Type B pancreatic cell (in vitro differentiated cells): ENCODE data around the gene MGA. TPM values are rescaled to one million over a fixed set of nuclear protein-coding genes. Genes with fewer than 3 reads are reported as not detected.
A peak's percentile ranks its signal among the peaks of the same experiment; 100 is the strongest.

Experiments used
- DNase-seq: peaks from one replicate; pipeline ENCODE4 v3.0.0; 2021; ENCODE audit warnings: mixed read lengths; ENCODE audit not compliant: unreplicated experiment; ENCODE audit errors: extremely low spot score
- H3K27ac Mint-ChIP-seq: 2 replicates; pipeline ENCODE4 v1.8.0; 2021; ENCODE audit warnings: mild to moderate bottlenecking, mixed read lengths
- H3K27me3 Mint-ChIP-seq: 2 replicates; pipeline ENCODE4 v1.8.0; 2021; ENCODE audit warnings: mixed read lengths
- H3K36me3 Mint-ChIP-seq: 2 replicates; pipeline ENCODE4 v1.8.0; 2021; ENCODE audit warnings: mixed read lengths
- H3K4me1 Mint-ChIP-seq: one replicate; pipeline ENCODE4 v1.8.0; 2021; ENCODE audit warnings: mixed read lengths; ENCODE audit not compliant: unreplicated experiment
- H3K4me3 Mint-ChIP-seq: 2 replicates; pipeline ENCODE4 v1.8.0; 2021; ENCODE audit warnings: mild to moderate bottlenecking, mixed read lengths
- H3K9me3 Mint-ChIP-seq: 2 replicates; pipeline ENCODE4 v1.8.0; 2021; ENCODE audit warnings: mixed read lengths
- total RNA-seq: library from RNA; stranded (reverse); gene quantifications from 2 replicates; pipeline ENCODE4 v1.2.1, GENCODE V29; 2021; ENCODE audit warnings: low replicate concordance
- TF ChIP-seq, protein P1 (sequence below): fragments of 200-600 bp; sonication (generic); conservative IDR thresholded peaks from 2 replicates; pipeline ENCODE4 v1.5.0; 2021; ENCODE audit warnings: antibody characterized with exemption, mild to moderate bottlenecking

The MGA gene
- total RNA-seq, 1 donor from 2014 or later: 54.9 TPM

DNA sequence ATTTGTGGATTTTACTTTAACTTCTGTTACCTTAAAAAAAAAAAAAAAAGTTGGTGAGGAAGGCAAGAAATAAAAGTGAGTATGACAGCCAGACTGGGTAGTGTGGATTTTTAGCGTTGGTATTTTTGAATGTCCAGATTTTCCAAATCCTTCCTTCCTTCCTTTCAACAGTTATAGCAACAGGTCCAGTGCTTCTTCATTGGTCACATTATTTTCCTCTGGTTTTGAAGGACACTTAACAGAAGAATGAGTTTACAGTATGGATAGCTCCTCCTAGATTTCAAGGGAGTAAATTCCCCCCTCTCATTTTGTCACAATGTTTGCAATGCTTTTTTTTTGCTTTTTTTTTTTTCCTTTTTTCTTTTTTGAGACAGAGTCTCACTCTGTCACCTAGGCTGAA lies 120.5 kb downstream of the MGA start:
- Mint-ChIP-seq H3K4me3 (no peak overlapping the region), H3K4me1 (peaks cover 43% of the 10 kb centered on the region), H3K27me3 (no peaks in the 10 kb centered on the region), H3K36me3 (peaks cover 8% of the 10 kb centered on the region), H3K9me3 (no peaks in the 10 kb centered on the region), H3K27ac (no peak overlapping the region)
- DNase-seq: no peak
- TF ChIP-seq, protein P1, sequence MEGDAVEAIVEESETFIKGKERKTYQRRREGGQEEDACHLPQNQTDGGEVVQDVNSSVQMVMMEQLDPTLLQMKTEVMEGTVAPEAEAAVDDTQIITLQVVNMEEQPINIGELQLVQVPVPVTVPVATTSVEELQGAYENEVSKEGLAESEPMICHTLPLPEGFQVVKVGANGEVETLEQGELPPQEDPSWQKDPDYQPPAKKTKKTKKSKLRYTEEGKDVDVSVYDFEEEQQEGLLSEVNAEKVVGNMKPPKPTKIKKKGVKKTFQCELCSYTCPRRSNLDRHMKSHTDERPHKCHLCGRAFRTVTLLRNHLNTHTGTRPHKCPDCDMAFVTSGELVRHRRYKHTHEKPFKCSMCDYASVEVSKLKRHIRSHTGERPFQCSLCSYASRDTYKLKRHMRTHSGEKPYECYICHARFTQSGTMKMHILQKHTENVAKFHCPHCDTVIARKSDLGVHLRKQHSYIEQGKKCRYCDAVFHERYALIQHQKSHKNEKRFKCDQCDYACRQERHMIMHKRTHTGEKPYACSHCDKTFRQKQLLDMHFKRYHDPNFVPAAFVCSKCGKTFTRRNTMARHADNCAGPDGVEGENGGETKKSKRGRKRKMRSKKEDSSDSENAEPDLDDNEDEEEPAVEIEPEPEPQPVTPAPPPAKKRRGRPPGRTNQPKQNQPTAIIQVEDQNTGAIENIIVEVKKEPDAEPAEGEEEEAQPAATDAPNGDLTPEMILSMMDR: no peak

DNA sequence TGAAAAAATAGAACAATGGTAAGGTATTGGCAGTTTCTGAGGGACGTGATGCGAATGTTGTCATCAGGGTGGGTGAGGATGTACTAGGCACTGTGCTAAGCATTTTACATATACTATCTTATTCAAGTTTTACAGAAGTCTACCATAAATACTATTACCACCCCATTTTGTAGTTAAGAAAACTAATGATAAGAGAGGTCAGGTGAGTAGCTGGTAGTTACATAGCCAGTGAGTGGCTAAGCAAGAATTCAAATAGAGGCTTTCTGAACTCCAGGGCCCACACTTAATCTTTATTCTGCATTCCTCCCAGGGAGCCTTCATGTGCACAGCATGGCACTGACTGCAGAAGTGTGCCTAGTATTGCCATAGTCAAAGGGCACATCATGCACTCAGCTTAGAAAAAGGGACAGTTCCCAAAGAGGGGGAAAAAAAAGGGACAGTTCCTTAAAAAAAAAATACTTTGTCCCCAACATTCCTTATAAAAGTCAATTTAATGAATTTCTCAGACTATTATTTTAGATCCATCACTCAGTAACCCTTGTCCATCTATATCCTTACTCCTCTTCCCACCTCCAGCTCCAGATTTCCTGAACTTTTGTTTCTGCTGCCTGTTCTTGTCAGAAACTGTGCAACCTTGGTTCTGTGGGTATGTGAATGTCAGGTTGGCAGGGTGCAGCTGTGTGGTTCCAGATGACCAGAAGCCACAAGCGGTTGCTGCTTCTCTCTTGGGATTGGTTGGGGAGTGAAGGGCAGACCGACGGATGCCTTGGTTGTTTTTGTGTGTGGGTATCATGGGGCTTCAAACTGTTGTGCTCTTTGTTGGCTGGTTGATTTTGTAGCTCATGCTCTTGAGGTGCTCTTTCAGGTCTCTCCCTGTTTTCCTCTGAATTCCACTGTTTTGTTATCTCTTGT lies 122.4 kb downstream of the MGA start:
- TF ChIP-seq, protein P1: no peak
- peaks cover 10% of the 10 kb centered on the region for H3K36me3 Mint-ChIP-seq
- H3K27ac Mint-ChIP-seq: no peak overlapping the region

DNA sequence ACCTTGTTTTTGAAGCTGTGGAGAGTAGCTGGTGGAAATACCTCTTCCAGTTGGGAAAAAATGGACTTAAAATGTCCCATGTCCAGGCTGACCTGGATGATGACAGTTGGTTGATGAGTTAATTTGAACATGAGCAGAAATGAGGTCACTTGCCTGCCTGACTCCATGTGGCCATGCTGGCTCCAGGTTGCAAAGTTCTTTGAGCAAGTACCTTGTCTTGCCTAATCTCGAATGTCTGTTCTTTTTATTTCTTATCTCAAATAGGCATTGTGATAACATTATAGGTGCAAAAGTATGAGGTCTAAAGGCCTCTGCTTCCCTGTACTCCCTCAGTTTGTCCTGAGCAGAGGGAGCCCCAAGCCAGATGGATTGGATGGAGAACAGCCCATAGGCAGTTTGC lies 123.1 kb downstream of the MGA start:
- Mint-ChIP-seq H3K4me1 (peaks cover 29% of the 10 kb centered on the region), H3K27ac (no peak overlapping the region), H3K4me3 (peak overlapping the region; percentile 2), H3K9me3 (no peaks in the 10 kb centered on the region), H3K36me3 (peaks cover 10% of the 10 kb centered on the region), H3K27me3 (no peaks in the 10 kb centered on the region)
- TF ChIP-seq, protein P1: no peak
- DNase-seq: no peak

More for the DNA sequence above, 122.4 kb downstream of the MGA start:
- DNase-seq: no peak
- H3K27me3 Mint-ChIP-seq: no peaks in the 10 kb centered on the region
- peak overlapping the region; percentile 2 for H3K4me3 Mint-ChIP-seq
- no peaks in the 10 kb centered on the region for H3K9me3 Mint-ChIP-seq
- peaks cover 32% of the 10 kb centered on the region for H3K4me1 Mint-ChIP-seq

DNA sequence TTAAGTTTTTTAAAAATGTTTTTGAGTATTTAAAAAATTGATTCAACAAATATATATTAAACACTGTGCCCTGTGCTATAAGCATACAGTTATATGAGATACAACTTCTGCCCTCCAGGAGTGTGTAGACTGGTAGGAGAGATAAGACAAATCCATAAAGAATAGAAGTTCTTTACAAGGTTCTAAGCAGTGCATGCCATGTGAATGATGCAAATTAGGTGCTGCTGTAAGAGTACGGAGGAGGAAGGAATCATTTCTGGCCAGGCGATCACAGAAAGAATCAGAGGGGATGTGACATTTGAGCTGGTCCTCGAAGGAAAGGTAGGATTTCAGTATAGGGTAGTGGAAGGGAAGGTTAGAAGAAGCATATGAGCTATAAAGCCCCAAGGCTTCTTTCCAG lies 128.1 kb downstream of the MGA start:
- H3K4me1 Mint-ChIP-seq: peaks cover 41% of the 10 kb centered on the region
- H3K4me3 Mint-ChIP-seq: no peak overlapping the region
- DNase-seq: no peak
- H3K27ac Mint-ChIP-seq: peak overlapping the region; percentile 6
- no peaks in the 10 kb centered on the region for H3K27me3 Mint-ChIP-seq
- peaks cover 6% of the 10 kb centered on the region for H3K36me3 Mint-ChIP-seq
- TF ChIP-seq, protein P1: no peak
- H3K9me3 Mint-ChIP-seq: no peaks in the 10 kb centered on the region

DNA sequence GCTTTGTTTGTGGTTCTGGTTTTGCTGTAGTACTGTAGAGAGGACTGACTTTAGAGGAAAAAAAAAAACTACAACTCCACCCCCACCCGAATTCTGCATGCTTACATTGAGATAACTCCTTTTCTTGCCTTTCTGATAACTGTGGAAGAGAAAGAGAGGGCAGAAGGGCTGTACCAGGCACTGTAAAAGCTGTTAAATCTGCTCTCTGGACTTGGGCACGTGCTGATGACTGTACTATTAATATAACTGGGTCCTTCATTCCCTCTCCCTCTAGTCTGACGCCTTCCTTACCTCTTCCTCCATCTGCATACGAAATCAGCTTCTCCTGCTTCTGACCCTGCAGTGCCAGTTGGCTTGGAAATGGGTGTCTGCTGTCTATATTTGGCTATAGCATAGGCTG lies 129.0 kb downstream of the MGA start:
- peak overlapping the region; percentile 5 for H3K4me3 Mint-ChIP-seq
- no peak for DNase-seq
- no peaks in the 10 kb centered on the region for H3K27me3 Mint-ChIP-seq
- peak overlapping the region; percentile 6 for H3K27ac Mint-ChIP-seq
- peaks cover 41% of the 10 kb centered on the region for H3K4me1 Mint-ChIP-seq
- H3K36me3 Mint-ChIP-seq: peaks cover 3% of the 10 kb centered on the region
- TF ChIP-seq, protein P1: no peak
- H3K9me3 Mint-ChIP-seq: no peaks in the 10 kb centered on the region
